ENCODE results near the gene COPS8. TPM values are rescaled to one million over a fixed set of nuclear protein-coding genes. Genes with fewer than 3 reads are reported as not detected.

Gene COPS8
- total and polyA plus RNA-seq, 7 experiments from 2014 or later = 31.2 to 55.5 (median 43.6) TPM

GRCh38 chr2:237113026-237113795 is 27.5 kb downstream of the COPS8 start:
- H3K4me3 ChIP-seq (ENCODE audit: low read length) = no peak overlapping the region
- Mint-ChIP-seq H3K4me3 (no peak overlapping the region), H3K9me3 (peaks cover 2 to 29% (median 16%) of the 10 kb centered on the region in 11 donors), H3K27me3 (peaks cover 0 to 4% (median 0%) of the 10 kb centered on the region in 5 donors), H3K27ac (no peak overlapping the region), H3K36me3 (peaks cover 5 to 26% (median 19%) of the 10 kb centered on the region in 5 donors), H3K4me1 (no peaks in the 10 kb centered on the region)
- H3K27me3 ChIP-seq (ENCODE audit: control insufficient read depth in 2 of 2, insufficient read depth in 2 of 2, low read length in 2 of 2) = no peaks in the 10 kb centered on the region
- ChIA-PET POLR2A (no interaction called here), CTCF (no interaction called here)
- no peaks in the 10 kb centered on the region for H3K4me1 ChIP-seq (ENCODE audit: control insufficient read depth in 2 of 2, insufficient read depth in 2 of 2, low read length in 2 of 2)
- intact Hi-C loops (cut with micrococcal nuclease) = no loop called here
- no peaks in the 10 kb centered on the region for H3K36me3 ChIP-seq (ENCODE audit: control insufficient read depth in 2 of 3, insufficient read depth in 3 of 3, low read length in 3 of 3)
- no peak overlapping the region for H3K27ac ChIP-seq (ENCODE audit: low read depth, low read length)
- DNase-seq (no peak), ATAC-seq (no peak)
- H3K9me3 ChIP-seq (ENCODE audit: control insufficient read depth in 2 of 3, low read length in 3 of 3) = peaks cover 0 to 5% (median 0%) of the 10 kb centered on the region in 3 experiments

DNA sequence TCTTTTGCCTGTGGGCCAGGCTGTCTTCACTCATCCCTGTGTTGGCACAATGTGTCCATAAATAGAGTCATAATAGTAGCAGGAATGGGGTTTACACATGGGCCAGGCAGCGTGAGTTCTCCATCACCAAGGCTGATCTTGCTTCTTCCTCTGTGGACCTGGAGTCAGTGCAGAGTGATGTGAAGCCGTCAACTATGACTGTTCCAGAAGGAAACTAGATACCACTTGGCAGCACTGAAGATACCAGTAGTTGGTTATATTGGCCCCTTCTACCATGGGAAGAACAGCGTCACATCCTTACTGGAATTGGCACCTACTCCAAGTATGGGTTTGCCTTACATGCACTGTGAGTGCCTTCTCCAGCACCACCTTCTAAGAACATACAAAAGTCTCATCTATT is 30.2 kb downstream of the COPS8 start:
- intact Hi-C loops (cut with micrococcal nuclease) = no loop called here
- H3K36me3 Mint-ChIP-seq = peaks cover 0 to 2% (median 0%) of the 10 kb centered on the region in 5 donors
- Histone ChIP-seq H3K4me3 (ENCODE audit: low read length) (no peak overlapping the region), H3K9me3 (ENCODE audit: control insufficient read depth in 2 of 3, low read length in 3 of 3) (no peaks in the 10 kb centered on the region), H3K27me3 (ENCODE audit: control insufficient read depth in 2 of 2, insufficient read depth in 2 of 2, low read length in 2 of 2) (no peaks in the 10 kb centered on the region), H3K4me1 (ENCODE audit: control insufficient read depth in 2 of 2, insufficient read depth in 2 of 2, low read length in 2 of 2) (no peaks in the 10 kb centered on the region), H3K36me3 (ENCODE audit: control insufficient read depth in 2 of 3, insufficient read depth in 3 of 3, low read length in 3 of 3) (no peaks in the 10 kb centered on the region), H3K27ac (ENCODE audit: low read depth, low read length) (no peak overlapping the region)
- H3K27ac Mint-ChIP-seq = no peak overlapping the region
- H3K4me1 Mint-ChIP-seq = no peaks in the 10 kb centered on the region
- no peak overlapping the region for H3K4me3 Mint-ChIP-seq
- H3K9me3 Mint-ChIP-seq = peaks cover 0 to 4% (median 0%) of the 10 kb centered on the region in 11 donors
- ChIA-PET CTCF (no interaction called here), POLR2A (interaction anchor here (1.0 kb wide), 1 partner anchor 30 kb away, joined by 3 read pairs; no protein-coding TSS in a partner anchor)
- DNase-seq (no peak), ATAC-seq (no peak)
- H3K27me3 Mint-ChIP-seq = peaks cover 0 to 4% (median 0%) of the 10 kb centered on the region in 5 donors

- Mint-ChIP-seq H3K4me1 (no peaks in the 10 kb centered on the region), H3K4me3 (no peak overlapping the region), H3K36me3 (no peaks in the 10 kb centered on the region), H3K27me3 (peaks cover 0 to 4% (median 0%) of the 10 kb centered on the region in 5 donors), H3K9me3 (no peaks in the 10 kb centered on the region), H3K27ac (no peak overlapping the region)
- Histone ChIP-seq H3K4me3 (ENCODE audit: low read length) (no peak overlapping the region), H3K4me1 (ENCODE audit: control insufficient read depth in 2 of 2, insufficient read depth in 2 of 2, low read length in 2 of 2) (no peaks in the 10 kb centered on the region), H3K27ac (ENCODE audit: low read depth, low read length) (no peak overlapping the region), H3K36me3 (ENCODE audit: control insufficient read depth in 2 of 3, insufficient read depth in 3 of 3, low read length in 3 of 3) (no peaks in the 10 kb centered on the region), H3K9me3 (ENCODE audit: control insufficient read depth in 2 of 3, low read length in 3 of 3) (no peaks in the 10 kb centered on the region), H3K27me3 (ENCODE audit: control insufficient read depth in 2 of 2, insufficient read depth in 2 of 2, low read length in 2 of 2) (no peaks in the 10 kb centered on the region)
- ChIA-PET CTCF (no interaction called here), POLR2A (interaction anchor here (1.0 kb wide), 1 partner anchor 30 kb away, joined by 3 read pairs; no protein-coding TSS in a partner anchor)
- no peak for ATAC-seq
- no peak for DNase-seq
- intact Hi-C loops (cut with micrococcal nuclease) = no loop called here
Measured at GRCh38 chr2:237116431-237116830, 30.7 kb downstream of the COPS8 start.

DNA sequence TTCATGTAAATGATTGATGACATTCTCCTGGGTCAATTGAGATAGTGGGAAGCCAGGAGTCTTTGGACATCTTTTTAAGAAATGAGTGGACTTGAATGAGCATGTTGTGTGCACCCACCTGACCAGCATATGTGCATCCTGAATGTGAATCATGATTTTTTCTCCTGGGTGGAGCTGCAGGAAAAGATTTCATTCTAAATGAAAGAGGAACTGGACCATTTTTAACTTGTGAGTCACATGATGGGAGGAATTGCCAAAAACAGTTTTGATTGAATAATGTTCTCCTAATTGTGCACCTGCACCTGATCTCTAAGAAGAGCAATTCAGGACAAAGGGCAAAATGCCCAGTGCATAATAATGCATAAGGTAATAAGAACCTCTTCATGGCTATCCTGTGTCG is 32.3 kb downstream of the COPS8 start:
- Mint-ChIP-seq H3K4me1 (peaks cover 0 to 3% (median 0%) of the 10 kb centered on the region in 7 donors), H3K27me3 (peaks cover 0 to 4% (median 0%) of the 10 kb centered on the region in 5 donors), H3K36me3 (no peaks in the 10 kb centered on the region), H3K27ac (no peak overlapping the region), H3K9me3 (no peaks in the 10 kb centered on the region), H3K4me3 (no peak overlapping the region)
- ChIA-PET POLR2A (no interaction called here), CTCF (no interaction called here)
- Histone ChIP-seq H3K9me3 (ENCODE audit: control insufficient read depth in 2 of 3, low read length in 3 of 3) (no peaks in the 10 kb centered on the region), H3K4me1 (ENCODE audit: control insufficient read depth in 2 of 2, insufficient read depth in 2 of 2, low read length in 2 of 2) (no peaks in the 10 kb centered on the region), H3K27ac (ENCODE audit: low read depth, low read length) (no peak overlapping the region), H3K27me3 (ENCODE audit: control insufficient read depth in 2 of 2, insufficient read depth in 2 of 2, low read length in 2 of 2) (no peaks in the 10 kb centered on the region), H3K36me3 (ENCODE audit: control insufficient read depth in 2 of 3, insufficient read depth in 3 of 3, low read length in 3 of 3) (no peaks in the 10 kb centered on the region), H3K4me3 (ENCODE audit: low read length) (no peak overlapping the region)
- intact Hi-C loops (cut with micrococcal nuclease) = no loop called here
- ATAC-seq = no peak
- DNase-seq = no peak

DNA sequence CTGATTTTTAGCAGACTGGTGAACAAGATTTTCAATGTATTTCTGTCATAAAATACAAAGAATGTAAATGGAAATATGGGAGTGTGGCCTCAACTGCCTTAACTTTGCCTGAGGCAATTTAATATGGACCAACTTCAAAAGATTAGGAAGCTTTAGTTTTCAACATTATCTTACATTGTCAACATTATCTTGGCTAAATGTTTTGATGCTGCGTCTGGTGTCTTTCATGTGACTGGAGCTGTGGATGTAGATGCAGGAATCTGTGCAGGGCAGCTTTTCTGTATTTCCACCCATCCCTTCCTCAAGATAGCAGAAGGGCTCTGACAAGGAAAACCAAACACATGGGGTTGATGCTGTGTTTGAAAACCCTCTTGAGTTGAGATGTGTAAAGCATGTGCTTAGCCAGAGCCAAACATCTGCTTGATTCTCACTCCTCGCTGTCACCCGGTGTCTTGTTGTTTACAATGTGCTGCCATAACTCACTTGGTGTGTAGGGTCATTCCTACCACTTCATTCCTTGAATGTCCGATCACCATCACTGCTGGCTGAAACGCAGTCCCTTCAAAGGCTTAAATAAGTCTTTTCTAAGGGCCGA is 33.0 kb downstream of the COPS8 start:
- no peak overlapping the region for H3K27ac ChIP-seq (ENCODE audit: low read depth, low read length)
- CTCF ChIA-PET = no interaction called here
- no peak for ATAC-seq
- H3K4me1 ChIP-seq (ENCODE audit: control insufficient read depth in 2 of 2, insufficient read depth in 2 of 2, low read length in 2 of 2) = no peaks in the 10 kb centered on the region
- H3K27me3 ChIP-seq (ENCODE audit: control insufficient read depth in 2 of 2, insufficient read depth in 2 of 2, low read length in 2 of 2) = no peaks in the 10 kb centered on the region
- H3K27me3 Mint-ChIP-seq = peaks cover 0 to 4% (median 0%) of the 10 kb centered on the region in 5 donors
- H3K36me3 ChIP-seq (ENCODE audit: control insufficient read depth in 2 of 3, insufficient read depth in 3 of 3, low read length in 3 of 3) = no peaks in the 10 kb centered on the region
- H3K4me3 ChIP-seq (ENCODE audit: low read length) = no peak overlapping the region
- no peaks in the 10 kb centered on the region for H3K9me3 ChIP-seq (ENCODE audit: control insufficient read depth in 2 of 3, low read length in 3 of 3)
- H3K4me3 Mint-ChIP-seq = no peak overlapping the region
- no peaks in the 10 kb centered on the region for H3K36me3 Mint-ChIP-seq
- DNase-seq = no peak
- intact Hi-C loops (cut with micrococcal nuclease) = no loop called here
- no peak overlapping the region for H3K27ac Mint-ChIP-seq
- POLR2A ChIA-PET = no interaction called here
- no peaks in the 10 kb centered on the region for H3K9me3 Mint-ChIP-seq
- peaks cover 0 to 3% (median 0%) of the 10 kb centered on the region in 7 donors for H3K4me1 Mint-ChIP-seq

- Histone ChIP-seq H3K4me1 (ENCODE audit: control insufficient read depth in 2 of 2, insufficient read depth in 2 of 2, low read length in 2 of 2) (no peaks in the 10 kb centered on the region), H3K27ac (ENCODE audit: low read depth, low read length) (no peak overlapping the region), H3K4me3 (ENCODE audit: low read length) (no peak overlapping the region), H3K36me3 (ENCODE audit: control insufficient read depth in 2 of 3, insufficient read depth in 3 of 3, low read length in 3 of 3) (no peaks in the 10 kb centered on the region), H3K9me3 (ENCODE audit: control insufficient read depth in 2 of 3, low read length in 3 of 3) (no peaks in the 10 kb centered on the region), H3K27me3 (ENCODE audit: control insufficient read depth in 2 of 2, insufficient read depth in 2 of 2, low read length in 2 of 2) (no peaks in the 10 kb centered on the region)
- ATAC-seq = no peak
- no peak overlapping the region for H3K27ac Mint-ChIP-seq
- H3K27me3 Mint-ChIP-seq = peaks cover 0 to 4% (median 0%) of the 10 kb centered on the region in 5 donors
- intact Hi-C loops (cut with micrococcal nuclease) = loop anchor here in 1 of 2 donors (10.0 kb wide), 1 partner anchor 454 kb away; no protein-coding TSS in a partner anchor
- H3K9me3 Mint-ChIP-seq = no peaks in the 10 kb centered on the region
- ChIA-PET POLR2A (no interaction called here), CTCF (interaction anchor here (2.0 kb wide), 1 partner anchor 14 kb away, joined by 6 read pairs; no protein-coding TSS in a partner anchor)
- no peaks in the 10 kb centered on the region for H3K36me3 Mint-ChIP-seq
- no peak for DNase-seq
- H3K4me1 Mint-ChIP-seq = peaks cover 0 to 3% (median 0%) of the 10 kb centered on the region in 7 donors
- no peak overlapping the region for H3K4me3 Mint-ChIP-seq
Measured at GRCh38 chr2:237120916-237121315, 35.2 kb downstream of the COPS8 start.
